Endothelial cell of umbilical vein (primary cell): ENCODE results near the gene MUC4. TPM values are rescaled to one million over a fixed set of nuclear protein-coding genes. Genes with fewer than 3 reads are reported as not detected.

Experiments used
- BruUV-seq: library from RNA; stranded (reverse); fragments of 400-500 nt; replicated peaks from 2 replicates; lab custom pipeline; 2021; lab: Mats Ljungman, UMichigan
- CTCF ChIA-PET: fragments of 300-600, 350-600 bp; sonication (Branson Sonifier 250); formaldehyde crosslinking; loops from one replicate; lab custom pipeline; 2021; ENCODE audit warnings: antibody characterized with exemption, inconsistent platforms; lab: Charles Lee
- POLR2A ChIA-PET: fragments of 300-600, 350-600 bp; sonication (Branson Sonifier 250); formaldehyde crosslinking; loops from one replicate; lab custom pipeline; 2021; ENCODE audit warnings: antibody characterized with exemption, inconsistent platforms; lab: Charles Lee
- DNase-seq: peaks from one replicate; pipeline ENCODE4 v3.0.0-alpha.2; 2011; ENCODE audit warnings: low read depth, low spot score
- FAIRE-seq: peaks from 2 replicates; lab custom pipeline; 2011; peaks lifted over from hg19 to GRCh38; lab: Jason Lieb, UNC
- H2AFZ ChIP-seq: 2 replicates; pipeline ENCODE4 v1.6.0; 2012; ENCODE audit warnings: low read depth, low read length, control low read depth, inconsistent platforms
- H3K27ac ChIP-seq: 2 replicates; pipeline ENCODE4 v1.5.1; 2011; ENCODE audit warnings: low read depth, mild to moderate bottlenecking, control low read depth, low read length, moderate library complexity; ENCODE audit not compliant: insufficient read depth
- H3K27me3 ChIP-seq, 2 experiments: 2 replicates each; pipeline versions ENCODE4 v1.6.0 to v1.6.1; 2011; ENCODE audit warnings: low read length in 2 of 2, mixed read lengths in 1 of 2; ENCODE audit not compliant: control insufficient read depth in 2 of 2, insufficient read depth in 2 of 2
- H3K36me3 ChIP-seq, 2 experiments: 2 replicates in 1 of 2; 3 replicates in 1 of 2; pipeline ENCODE4 v1.5.1; 2011; ENCODE audit warnings: low read length in 2 of 2, mild to moderate bottlenecking in 1 of 2, moderate library complexity in 1 of 2; ENCODE audit not compliant: control insufficient read depth in 2 of 2, insufficient read depth in 2 of 2; ENCODE audit errors: extremely low read depth in 1 of 2
- H3K4me1 ChIP-seq: 3 replicates; pipeline ENCODE4 v1.5.1; 2011; ENCODE audit warnings: mild to moderate bottlenecking, low read length; ENCODE audit not compliant: control insufficient read depth, insufficient read depth; ENCODE audit errors: extremely low read depth
- H3K4me2 ChIP-seq: 2 replicates; pipeline ENCODE4 v1.6.1; 2011; ENCODE audit warnings: low read length, control low read depth, mixed read lengths; ENCODE audit not compliant: insufficient read depth
- H3K4me3 ChIP-seq, 3 experiments: fragments of 200-600 bp in 1 of 3; sonication (generic), shearing (Covaris generic) in 1 of 3; replicated peaks in 1 of 3; 2 replicates each; pipeline ENCODE4 v1.5.1; 2011 to 2016; ENCODE audit warnings: control low read depth in 3 of 3, low read length in 3 of 3, mild to moderate bottlenecking in 2 of 3, inconsistent platforms in 1 of 3, low read depth in 1 of 3, moderate library complexity in 1 of 3; ENCODE audit not compliant: insufficient read depth in 1 of 3
- H3K79me2 ChIP-seq: 2 replicates; pipeline ENCODE4 v1.6.0; 2012; ENCODE audit warnings: low read length, inconsistent platforms; ENCODE audit not compliant: control insufficient read depth, insufficient read depth
- H3K9ac ChIP-seq: replicated peaks from 2 replicates; pipeline ENCODE3; 2011; ENCODE audit warnings: low read length, control low read depth; ENCODE audit not compliant: insufficient read depth; ENCODE audit errors: extremely low read depth
- H3K9me1 ChIP-seq: replicated peaks from 3 replicates; pipeline ENCODE4 v1.6.0; 2011; ENCODE audit warnings: mild to moderate bottlenecking, low read length; ENCODE audit not compliant: control insufficient read depth, insufficient read depth; ENCODE audit errors: extremely low read depth
- H3K9me3 ChIP-seq: replicated peaks from 2 replicates; pipeline ENCODE4 v1.5.1; 2012; ENCODE audit warnings: low read length, inconsistent platforms; ENCODE audit not compliant: control insufficient read depth, insufficient read depth
- H4K20me1 ChIP-seq: replicated peaks from 2 replicates; pipeline ENCODE3; 2011; ENCODE audit warnings: mild to moderate bottlenecking, low read length; ENCODE audit not compliant: control insufficient read depth, insufficient read depth; ENCODE audit errors: extremely low read depth
- EZH2 ChIP-seq: IDR thresholded peaks from 2 replicates; pipeline ENCODE4 v1.6.1; 2012; ENCODE audit warnings: borderline replicate concordance, low read depth, mild to moderate bottlenecking, moderate library complexity, low read length, inconsistent platforms; ENCODE audit not compliant: severe bottlenecking
- FOS ChIP-seq: IDR thresholded peaks from 2 replicates; pipeline ENCODE4 v1.6.1; 2011; ENCODE audit warnings: mild to moderate bottlenecking, low read length, moderate library complexity, borderline replicate concordance; ENCODE audit not compliant: insufficient read depth
- GATA2 ChIP-seq: IDR thresholded peaks from 2 replicates; pipeline ENCODE4 v1.7.0; 2011; ENCODE audit warnings: low read depth, mild to moderate bottlenecking, moderate library complexity, mixed read lengths, low read length; ENCODE audit not compliant: insufficient read length, insufficient read depth
- JUN ChIP-seq: IDR thresholded peaks from 2 replicates; pipeline ENCODE4 v1.6.1; 2011; ENCODE audit warnings: borderline replicate concordance, low read depth; ENCODE audit not compliant: insufficient read length, insufficient read depth
- MYC ChIP-seq: IDR thresholded peaks from one replicate; pipeline ENCODE4 v1.6.1; 2011; ENCODE audit warnings: mild to moderate bottlenecking, low read depth, low read length
- POLR2A ChIP-seq: IDR thresholded peaks from 2 replicates; pipeline ENCODE4 v1.6.1; 2012; ENCODE audit warnings: low read depth, mild to moderate bottlenecking, control low read depth, low read length
- POLR2AphosphoS5 ChIP-seq: IDR thresholded peaks from 2 replicates; pipeline ENCODE4 v1.6.1; 2012; ENCODE audit warnings: low read depth, mild to moderate bottlenecking, control low read depth, low read length, moderate library complexity; ENCODE audit not compliant: insufficient read depth
- dilution Hi-C: fragments of 300-500 bp; cut with MboI; formaldehyde crosslinking; loops from one replicate; pipeline ENCODE4 v1.15.0; 2019; ENCODE audit warnings: low sequenced_read_pairs; ENCODE audit not compliant: extremely low pct_ligation_motif_present
- intact Hi-C: fragments of 100-400 bp; cut with micrococcal nuclease; formaldehyde crosslinking; loops from one replicate; pipeline ENCODE4 v1.10.0; 2022
- polyA plus RNA-seq, 4 experiments: library from polyadenylated mRNA; depleted of rRNA in 3 of 4; stranded (reverse) in 3 of 4; unstranded in 1 of 4; fragments of >200 nt; gene quantifications; 2 replicates each; pipeline versions ENCODE4 v1.2.1 to v1.2.3, GENCODE V29; 2011 to 2012; ENCODE audit warnings: missing spikeins in 1 of 4
- total RNA-seq: library from RNA; stranded (reverse); gene quantifications from 2 replicates; pipeline ENCODE4 v1.2.3, GENCODE V29; 2021
- TF ChIP-seq, protein P1 (sequence below): IDR thresholded peaks from 2 replicates; pipeline ENCODE4 v1.6.1; 2011; ENCODE audit not compliant: insufficient read depth, insufficient read length
- TF ChIP-seq, protein P2 (sequence below), 2 donors: IDR thresholded peaks; 1 replicate in 1 of 2; 2 replicates in 1 of 2; pipeline ENCODE4 v1.5.1; 2011; ENCODE audit warnings: low read length in 2 of 2, mild to moderate bottlenecking in 2 of 2, moderate library complexity in 2 of 2, control low read depth in 1 of 2, inconsistent platforms in 1 of 2, low read depth in 1 of 2; ENCODE audit not compliant: insufficient read depth in 1 of 2; ENCODE audit errors: extremely low read depth in 1 of 2

MUC4 gene
- total and polyA plus RNA-seq, 2 donors (not counting 3 experiments of a cell fraction or from before 2014, with no cell fraction given), result 0.04 TPM; not detected in 1

DNA sequence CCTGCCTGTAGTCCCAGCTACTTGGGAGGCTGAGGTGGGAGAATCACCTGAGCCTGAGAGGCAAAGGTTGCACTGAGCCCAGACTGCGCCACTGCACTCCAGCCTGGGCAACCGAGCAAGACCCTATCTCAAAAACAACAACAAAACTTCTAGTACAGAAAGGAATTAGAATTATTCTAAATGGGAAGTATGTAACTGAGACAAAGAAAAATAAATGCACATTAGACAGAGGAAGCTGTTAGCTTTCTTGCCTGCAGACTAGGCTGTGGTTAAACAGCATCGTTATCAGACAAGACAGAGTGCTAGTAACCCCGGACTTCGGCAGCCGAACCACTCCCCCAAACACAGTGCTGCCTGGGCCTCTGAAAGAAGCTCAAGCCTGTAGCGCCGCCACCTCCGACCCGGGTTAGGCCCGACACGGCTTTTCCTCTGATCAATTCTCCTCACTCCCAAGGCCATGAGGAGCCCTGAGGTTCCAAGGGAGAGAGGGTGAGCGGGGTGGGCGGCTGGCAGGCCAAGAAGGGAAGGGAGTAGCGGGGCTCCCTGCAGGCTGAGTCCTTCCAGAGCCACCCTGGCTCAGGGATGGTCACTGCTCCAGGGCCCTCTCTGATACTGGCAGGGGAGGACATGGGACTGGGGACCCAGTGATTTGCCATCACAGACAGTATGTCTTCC is 44.8 kb upstream of the MUC4 start:
- FAIRE-seq, result no peak
- no peaks in the 10 kb centered on the region for H3K4me1 ChIP-seq
- no peaks in the 10 kb centered on the region for H3K9me3 ChIP-seq
- H3K79me2 ChIP-seq, result no peaks in the 10 kb centered on the region
- no peak overlapping the region for H2AFZ ChIP-seq
- no peaks in the 10 kb centered on the region for H3K36me3 ChIP-seq
- DNase-seq, result no peak
- intact Hi-C loops (loop anchor here (10.0 kb wide), 2 partner anchors 202 to 312 kb away; partner anchors contain the start of gene PPP1R2), dilution Hi-C loops (no loop called here)
- H3K9me1 ChIP-seq, result no peaks in the 10 kb centered on the region
- TF ChIP-seq, protein P1, sequence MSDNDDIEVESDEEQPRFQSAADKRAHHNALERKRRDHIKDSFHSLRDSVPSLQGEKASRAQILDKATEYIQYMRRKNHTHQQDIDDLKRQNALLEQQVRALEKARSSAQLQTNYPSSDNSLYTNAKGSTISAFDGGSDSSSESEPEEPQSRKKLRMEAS, result no peak
- no peak for TF ChIP-seq MYC
- no peak for TF ChIP-seq JUN
- no peak for TF ChIP-seq GATA2
- TF ChIP-seq POLR2A, result no peak
- no peak for TF ChIP-seq POLR2AphosphoS5
- TF ChIP-seq FOS, result no peak
- TF ChIP-seq, protein P2, sequence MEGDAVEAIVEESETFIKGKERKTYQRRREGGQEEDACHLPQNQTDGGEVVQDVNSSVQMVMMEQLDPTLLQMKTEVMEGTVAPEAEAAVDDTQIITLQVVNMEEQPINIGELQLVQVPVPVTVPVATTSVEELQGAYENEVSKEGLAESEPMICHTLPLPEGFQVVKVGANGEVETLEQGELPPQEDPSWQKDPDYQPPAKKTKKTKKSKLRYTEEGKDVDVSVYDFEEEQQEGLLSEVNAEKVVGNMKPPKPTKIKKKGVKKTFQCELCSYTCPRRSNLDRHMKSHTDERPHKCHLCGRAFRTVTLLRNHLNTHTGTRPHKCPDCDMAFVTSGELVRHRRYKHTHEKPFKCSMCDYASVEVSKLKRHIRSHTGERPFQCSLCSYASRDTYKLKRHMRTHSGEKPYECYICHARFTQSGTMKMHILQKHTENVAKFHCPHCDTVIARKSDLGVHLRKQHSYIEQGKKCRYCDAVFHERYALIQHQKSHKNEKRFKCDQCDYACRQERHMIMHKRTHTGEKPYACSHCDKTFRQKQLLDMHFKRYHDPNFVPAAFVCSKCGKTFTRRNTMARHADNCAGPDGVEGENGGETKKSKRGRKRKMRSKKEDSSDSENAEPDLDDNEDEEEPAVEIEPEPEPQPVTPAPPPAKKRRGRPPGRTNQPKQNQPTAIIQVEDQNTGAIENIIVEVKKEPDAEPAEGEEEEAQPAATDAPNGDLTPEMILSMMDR (IDR thresholded peaks at IDR 0.05; ENCODE audit: extremely low read depth in 1 of 2, insufficient read depth in 1 of 2, low read depth in 1 of 2, low read length in 2 of 2), result no peak
- no peak for TF ChIP-seq EZH2
- no peaks in the 10 kb centered on the region for H3K27me3 ChIP-seq
- H3K4me2 ChIP-seq, result no peak overlapping the region
- no peak overlapping the region for H3K4me3 ChIP-seq
- no peak overlapping the region for H3K27ac ChIP-seq
- H4K20me1 ChIP-seq, result no peaks in the 10 kb centered on the region
- BruUV-seq, result no TSS peak
- CTCF ChIA-PET, result interaction anchor here (4.1 to 11.6 kb wide), 2 partner anchors 38 to 57 kb away, joined by 101 to 454 read pairs; no protein-coding TSS in a partner anchor
- no peak overlapping the region for H3K9ac ChIP-seq
- POLR2A ChIA-PET, result no interaction called here
